K562 (cell line): ENCODE results near the gene ACTN4. TPM values are rescaled to one million over a fixed set of nuclear protein-coding genes. Genes with fewer than 3 reads are reported as not detected.
A peak's percentile ranks its signal among the peaks of the same experiment; 100 is the strongest.

Experiments used
- ATAC-seq: fragments of 200-7000 bp; cut with Tn5 transposase; 3 replicates; pipeline ENCODE4 v1.9.1; 2020; ENCODE audit warnings: moderate library complexity
- BruUV-seq: library from RNA; stranded (reverse); fragments of 400-500 nt; replicated peaks from 2 replicates; lab custom pipeline; 2021; lab: Mats Ljungman, UMichigan
- CTCF ChIA-PET: fragments of 300-600 bp; formaldehyde crosslinking; extraction: SDS; loops from one replicate; lab custom pipeline; 2021; ENCODE audit warnings: low intra/inter-chr PET ratio; lab: Yijun Ruan, JAX
- POLR2A ChIA-PET: fragments of 300-600, 350-650 bp; sonication (Branson Sonifier 250); formaldehyde crosslinking; extraction: SDS; loops from one replicate; lab custom pipeline; 2021; ENCODE audit warnings: antibody characterized with exemption, inconsistent platforms; lab: Yijun Ruan, JAX
- DNase-seq, 4 experiments: peaks; one replicate each; pipeline versions ENCODE4 v3.0.0 to v3.0.0-alpha.2; 2011 to 2018; ENCODE audit warnings: low spot score in 3 of 4, mixed read lengths in 3 of 4; ENCODE audit errors: extremely low read depth in 1 of 4
- FAIRE-seq: peaks from 2 replicates; lab custom pipeline; 2011; peaks lifted over from hg19 to GRCh38; lab: Jason Lieb, UNC
- H2AFZ ChIP-seq: 2 replicates; pipeline ENCODE4 v1.6.0; 2011; ENCODE audit warnings: low read depth, low read length, control low read depth, inconsistent platforms
- H3K27ac ChIP-seq: fragments of 200-600 bp; 3 replicates; pipeline ENCODE4 v1.8.0; 2011; ENCODE audit warnings: low read depth, mild to moderate bottlenecking, control low read depth, inconsistent platforms, low read length, moderate library complexity, mixed read lengths; ENCODE audit errors: extremely low read depth
- H3K27me3 ChIP-seq, 2 experiments: fragments of 300-600 bp in 1 of 2; 2 replicates in 1 of 2; 3 replicates in 1 of 2; pipeline versions ENCODE4 v1.6.0 to v1.8.0; 2011; ENCODE audit warnings: inconsistent platforms in 2 of 2, low read length in 2 of 2, mild to moderate bottlenecking in 1 of 2, mixed read lengths in 1 of 2, moderate library complexity in 1 of 2; ENCODE audit not compliant: control insufficient read depth in 2 of 2, insufficient read depth in 2 of 2
- H3K36me3 ChIP-seq: fragments of 300-600 bp; 3 replicates; pipeline ENCODE4 v1.8.0; 2011; ENCODE audit warnings: mild to moderate bottlenecking, low read length, inconsistent platforms; ENCODE audit not compliant: control insufficient read depth, insufficient read depth
- H3K4me1 ChIP-seq, 2 experiments: fragments of 200-600 bp in 1 of 2; replicated peaks in 1 of 2; 2 replicates in 1 of 2; 3 replicates in 1 of 2; pipeline versions ENCODE4 v1.5.1 to v1.8.0; 2011; ENCODE audit warnings: inconsistent platforms in 2 of 2, low read length in 2 of 2, mild to moderate bottlenecking in 1 of 2, mixed read lengths in 1 of 2, moderate library complexity in 1 of 2; ENCODE audit not compliant: control insufficient read depth in 2 of 2, insufficient read depth in 2 of 2
- H3K4me2 ChIP-seq: 2 replicates; pipeline ENCODE4 v1.6.1; 2011; ENCODE audit warnings: low read length, control low read depth, inconsistent platforms, mixed read lengths; ENCODE audit not compliant: insufficient read depth
- H3K4me3 ChIP-seq: fragments of 200-600 bp; sonication (generic), shearing (Covaris generic); 2 replicates; pipeline ENCODE4 v1.5.1; 2016; ENCODE audit warnings: control low read depth, inconsistent platforms
- H3K79me2 ChIP-seq: fragments of 200-600 bp; 3 replicates; pipeline ENCODE4 v1.8.0; 2011; ENCODE audit warnings: low read length, inconsistent platforms; ENCODE audit not compliant: control insufficient read depth, insufficient read depth
- H3K9ac ChIP-seq, 2 experiments: 2 replicates each; pipeline versions ENCODE4 v1.6.0 to v1.6.1; 2011; ENCODE audit warnings: low read depth in 2 of 2, low read length in 2 of 2, control low read depth in 1 of 2, inconsistent platforms in 1 of 2, mild to moderate bottlenecking in 1 of 2, mixed read lengths in 1 of 2; ENCODE audit not compliant: insufficient read depth in 1 of 2
- H3K9me1 ChIP-seq: one replicate; pipeline ENCODE4 v1.6.0; 2011; ENCODE audit warnings: inconsistent platforms, mild to moderate bottlenecking, low read length, moderate library complexity; ENCODE audit not compliant: control insufficient read depth, insufficient read depth
- H3K9me3 ChIP-seq: replicated peaks from 2 replicates; pipeline ENCODE4 v1.5.1; 2011; ENCODE audit warnings: low read depth, low read length, inconsistent platforms; ENCODE audit not compliant: control insufficient read depth, insufficient read depth
- H4K20me1 ChIP-seq: replicated peaks from 2 replicates; pipeline ENCODE4 v1.6.1; 2011; ENCODE audit warnings: low read length, inconsistent platforms, mixed read lengths; ENCODE audit not compliant: control insufficient read depth, insufficient read depth
- ETV6 ChIP-seq, 3 experiments: fragments of 150-350 bp in 1 of 3; sonication (generic) in 1 of 3; formaldehyde crosslinking in 1 of 3; IDR thresholded peaks; 2 replicates each; pipeline versions ENCODE4 v1.6.1 to v1.8.0; 2014 to 2022; ENCODE audit warnings: borderline replicate concordance in 2 of 3, low read depth in 2 of 3, antibody characterized with exemption in 1 of 3, low read length in 1 of 3, mild to moderate bottlenecking in 1 of 3, missing genetic modification reagents in 1 of 3
- KDM1A ChIP-seq, 2 experiments: fragments of 450-650 bp; IDR thresholded peaks; 2 replicates each; pipeline ENCODE4 v1.6.1; 2016; ENCODE audit warnings: mild to moderate bottlenecking in 2 of 2
- LARP7 ChIP-seq: fragments of 450-650 bp; IDR thresholded peaks from 2 replicates; pipeline ENCODE4 v1.6.1; 2016
- LEF1 ChIP-seq: fragments of 450-650 bp; IDR thresholded peaks from 2 replicates; pipeline ENCODE4 v1.6.1; 2016; ENCODE audit warnings: mild to moderate bottlenecking
- TFAM ChIP-seq: fragments of 250-450 bp; sonication (Bioruptor Pico); conservative IDR thresholded peaks from 2 replicates; pipeline ENCODE4 v1.5.0; 2021; ENCODE audit warnings: mild to moderate bottlenecking, moderate library complexity
- WGBS: fragments of 100-300 bp; shearing (Covaris generic); methylation state at CpG from one replicate; pipeline ENCODE4 v1.1.6; 2016; ENCODE audit warnings: low coverage, mixed read lengths; ENCODE audit not compliant: insufficient coverage; ENCODE audit errors: missing lambda C conversion rate; 5-methylcytosine and 5-hydroxymethylcytosine counted together
- in situ Hi-C: fragments of 300-500 bp; cut with MboI; formaldehyde crosslinking; loops from 4 replicates; pipeline ENCODE4 v1.15.0; 2018; ENCODE audit warnings: inconsistent platforms, mixed read lengths
- intact Hi-C: fragments of 100-400 bp; cut with micrococcal nuclease; formaldehyde crosslinking; loops from 2 replicates; pipeline ENCODE4 v1.14.2; 2022
- polyA plus RNA-seq, 8 experiments: library from polyadenylated mRNA; depleted of rRNA in 4 of 8; stranded (reverse) in 5 of 8; unstranded in 3 of 8; fragments of >200 nt; fragmentation: Nextera tagmentation in 2 of 8; fragmentation: Illumina TruSeq in 1 of 8; extraction: Ambion mirVana in 2 of 8; extraction: Trizol in 1 of 8; gene quantifications; 2 replicates each; pipeline versions ENCODE4 v1.2.1 to v1.2.3, GENCODE V29; 2011 to 2014; ENCODE audit warnings: inconsistent platforms in 1 of 8, missing spikeins in 1 of 8
- total RNA-seq, 7 experiments: library from RNA; depleted of rRNA in 6 of 7; stranded (reverse); fragments of >200 nt in 6 of 7; fragmentation: Illumina TruSeq in 2 of 7; extraction: Trizol in 2 of 7; gene quantifications; 2 replicates each; pipeline versions ENCODE4 v1.2.1 to v1.2.3, GENCODE V29; 2011 to 2021; ENCODE audit warnings: low replicate concordance in 1 of 7
- TF ChIP-seq, protein P1 (sequence below): fragments of 250-450 bp; sonication (Bioruptor Pico); IDR thresholded peaks from 2 replicates; pipeline ENCODE4 v1.8.0; 2021; ENCODE audit warnings: mild to moderate bottlenecking, moderate library complexity
- TF ChIP-seq, protein P2 (sequence below): sonication (generic); formaldehyde crosslinking; IDR thresholded peaks from 2 replicates; pipeline ENCODE4 v1.8.0; 2022; ENCODE audit warnings: missing genetic modification reagents, mild to moderate bottlenecking, moderate library complexity, borderline replicate concordance

Gene ACTN4
- total and polyA plus RNA-seq, 9 of the 15 experiments (the other 6 are each of a cell fraction or from before 2014, with no cell fraction given): 3.1 to 385 (median 125) TPM

- TF ChIP-seq, protein P1, sequence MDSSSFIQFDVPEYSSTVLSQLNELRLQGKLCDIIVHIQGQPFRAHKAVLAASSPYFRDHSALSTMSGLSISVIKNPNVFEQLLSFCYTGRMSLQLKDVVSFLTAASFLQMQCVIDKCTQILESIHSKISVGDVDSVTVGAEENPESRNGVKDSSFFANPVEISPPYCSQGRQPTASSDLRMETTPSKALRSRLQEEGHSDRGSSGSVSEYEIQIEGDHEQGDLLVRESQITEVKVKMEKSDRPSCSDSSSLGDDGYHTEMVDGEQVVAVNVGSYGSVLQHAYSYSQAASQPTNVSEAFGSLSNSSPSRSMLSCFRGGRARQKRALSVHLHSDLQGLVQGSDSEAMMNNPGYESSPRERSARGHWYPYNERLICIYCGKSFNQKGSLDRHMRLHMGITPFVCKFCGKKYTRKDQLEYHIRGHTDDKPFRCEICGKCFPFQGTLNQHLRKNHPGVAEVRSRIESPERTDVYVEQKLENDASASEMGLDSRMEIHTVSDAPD (CRISPR knock-in tag): no peak
- TF ChIP-seq KDM1A (IDR thresholded peaks at IDR 0.05): peak in 1 of 2 experiments; percentile 54; a peak in 1 of 4 replicates
- TF ChIP-seq LARP7: no peak
- no peak for TF ChIP-seq TFAM (CRISPR knock-in tag)
- TF ChIP-seq LEF1: no peak
Observed at GRCh38 chr19:38722947-38723605, 75.6 kb downstream of the ACTN4 start (continued).

DNA sequence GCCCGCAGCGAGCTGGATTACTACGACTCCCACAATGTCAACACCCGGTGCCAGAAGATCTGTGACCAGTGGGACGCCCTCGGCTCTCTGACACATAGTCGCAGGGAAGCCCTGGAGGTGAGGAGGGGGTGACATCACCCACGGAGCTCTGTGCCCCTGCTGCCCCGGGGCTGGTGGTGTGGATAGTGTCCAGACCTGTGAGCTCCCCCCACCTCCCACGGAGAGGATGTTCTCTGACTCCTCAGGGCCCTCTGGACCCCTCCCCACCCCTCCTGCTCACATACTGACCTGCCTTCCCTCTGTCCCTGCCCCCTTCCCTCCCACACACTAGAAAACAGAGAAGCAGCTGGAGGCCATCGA lies 76.1 kb downstream of the ACTN4 start:
- BruUV-seq: no TSS peak
- in situ Hi-C loops: no loop called here
- Histone ChIP-seq H3K27ac (no peak overlapping the region), H2AFZ (no peak overlapping the region), H3K79me2 (no peaks in the 10 kb centered on the region), H3K27me3 (no peaks in the 10 kb centered on the region), H3K36me3 (peaks cover 97% of the 10 kb centered on the region; the same call in 2 of the 3 replicates), H3K9me3 (no peaks in the 10 kb centered on the region), H3K9me1 (no peaks in the 10 kb centered on the region), H4K20me1 (peaks cover 4% of the 10 kb centered on the region; the same call in 1 of the 2 replicates), H3K4me1 (peaks cover 9 to 59% of the 10 kb centered on the region in 2 experiments), H3K4me2 (no peak overlapping the region), H3K9ac (no peak overlapping the region), H3K4me3 (no peak overlapping the region)
- ATAC-seq (no peak), FAIRE-seq (no peak), DNase-seq (no peak)
- intact Hi-C loops: no loop called here
- ChIA-PET POLR2A (interaction anchor here (0.6 to 2.2 kb wide), 7 partner anchors 9 to 383 kb away, joined by 3 to 8 read pairs (median 3); no protein-coding TSS in a partner anchor), CTCF (no interaction called here)
- 85% methylated on average over 10 of the region's 11 CpGs for WGBS
- no peak for TF ChIP-seq ETV6 (IDR thresholded peaks at IDR 0.05; ENCODE audit: borderline replicate concordance in 1 of 2, low read depth in 2 of 2, low read length in 1 of 2)
- no peak for TF ChIP-seq ETV6 (CRISPR knock-in tag; IDR thresholded peaks at IDR 0.05; ENCODE audit: borderline replicate concordance)
- TF ChIP-seq, protein P2, sequence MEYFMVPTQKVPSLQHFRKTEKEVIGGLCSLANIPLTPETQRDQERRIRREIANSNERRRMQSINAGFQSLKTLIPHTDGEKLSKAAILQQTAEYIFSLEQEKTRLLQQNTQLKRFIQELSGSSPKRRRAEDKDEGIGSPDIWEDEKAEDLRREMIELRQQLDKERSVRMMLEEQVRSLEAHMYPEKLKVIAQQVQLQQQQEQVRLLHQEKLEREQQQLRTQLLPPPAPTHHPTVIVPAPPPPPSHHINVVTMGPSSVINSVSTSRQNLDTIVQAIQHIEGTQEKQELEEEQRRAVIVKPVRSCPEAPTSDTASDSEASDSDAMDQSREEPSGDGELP: 0 out of 2 replicates have a peak, but pooled peaks have one; percentile 9
